Liver (tissue), 9 donors: Measurements from ENCODE around the gene ZDHHC14. TPM values are rescaled to one million over a fixed set of nuclear protein-coding genes. Genes with fewer than 3 reads are reported as not detected.

Experiments
- DNase-seq: peaks from one replicate; pipeline ENCODE4 v3.0.0-alpha.2; 2017; ENCODE audit warnings: low spot score
- H3K27ac ChIP-seq, 2 donors: one replicate each; pipeline ENCODE4 v1.7.0; 2013; ENCODE audit warnings: inconsistent platforms in 2 of 2, low read length in 2 of 2, control low read depth in 1 of 2, low read depth in 1 of 2, mild to moderate bottlenecking in 1 of 2
- H3K27me3 ChIP-seq, 4 donors: one replicate each; pipeline versions ENCODE4 v1.6.1 to v1.7.0; 2013; ENCODE audit warnings: low read length in 3 of 4, inconsistent platforms in 1 of 4, mild to moderate bottlenecking in 1 of 4, moderate library complexity in 1 of 4; ENCODE audit not compliant: control insufficient read depth in 4 of 4, insufficient read depth in 4 of 4
- H3K36me3 ChIP-seq, 4 donors: one replicate each; pipeline versions ENCODE4 v1.6.1 to v1.7.0; 2013; ENCODE audit warnings: low read length in 3 of 4, mild to moderate bottlenecking in 3 of 4, low read depth in 1 of 4, moderate library complexity in 1 of 4; ENCODE audit not compliant: control insufficient read depth in 4 of 4, insufficient read depth in 3 of 4
- H3K4me1 ChIP-seq, 4 donors: one replicate each; pipeline versions ENCODE4 v1.6.1 to v1.7.0; 2013; ENCODE audit warnings: low read length in 3 of 4, mild to moderate bottlenecking in 3 of 4, moderate library complexity in 1 of 4; ENCODE audit not compliant: control insufficient read depth in 4 of 4, insufficient read depth in 4 of 4
- H3K4me3 ChIP-seq, 3 donors: one replicate each; pipeline versions ENCODE4 v1.6.1 to v1.7.0; 2013; ENCODE audit warnings: low read length in 3 of 3, control low read depth in 1 of 3, low read depth in 1 of 3, mild to moderate bottlenecking in 1 of 3
- H3K9ac ChIP-seq, 2 donors: one replicate each; pipeline ENCODE4 v1.7.0; 2013; ENCODE audit warnings: low read length in 2 of 2, mild to moderate bottlenecking in 2 of 2, moderate library complexity in 2 of 2, control low read depth in 1 of 2, low read depth in 1 of 2
- H3K9me3 ChIP-seq, 4 donors: one replicate each; pipeline versions ENCODE4 v1.6.1 to v1.7.0; 2013; ENCODE audit warnings: low read length in 3 of 4; ENCODE audit not compliant: control insufficient read depth in 4 of 4
- ATF3 ChIP-seq: IDR thresholded peaks from 2 replicates; pipeline ENCODE4 v1.6.1; 2016; ENCODE audit warnings: antibody characterized with exemption
- CTCF ChIP-seq: fragments of 150-350 bp; IDR thresholded peaks from 2 replicates; pipeline ENCODE4 v1.5.1; 2017; ENCODE audit warnings: improper control_type of control experiment, low read depth, low read length; ENCODE audit not compliant: missing input control
- EGR1 ChIP-seq, 2 donors: IDR thresholded peaks; 2 replicates each; pipeline ENCODE4 v1.6.1; 2016 to 2018; ENCODE audit warnings: antibody characterized with exemption in 2 of 2, low read depth in 2 of 2
- FOXA1 ChIP-seq: IDR thresholded peaks from 2 replicates; pipeline ENCODE4 v1.6.1; 2016; ENCODE audit warnings: antibody characterized with exemption
- GABPA ChIP-seq, 2 donors: IDR thresholded peaks in 1 of 2; conservative IDR thresholded peaks in 1 of 2; 2 replicates each; pipeline ENCODE4 v1.6.1; 2016; ENCODE audit warnings: antibody characterized with exemption in 2 of 2, mild to moderate bottlenecking in 1 of 2, moderate library complexity in 1 of 2
- HNF4A ChIP-seq, 2 donors: conservative IDR thresholded peaks; 2 replicates each; pipeline ENCODE4 v1.6.1; 2016; ENCODE audit warnings: antibody characterized with exemption in 2 of 2, mild to moderate bottlenecking in 2 of 2
- HNF4G ChIP-seq: IDR thresholded peaks from 2 replicates; pipeline ENCODE4 v1.6.1; 2016; ENCODE audit warnings: antibody characterized with exemption
- JUND ChIP-seq, 2 donors: IDR thresholded peaks; 2 replicates each; pipeline ENCODE4 v1.6.1; 2016; ENCODE audit warnings: antibody characterized with exemption in 2 of 2
- MAX ChIP-seq: IDR thresholded peaks from 2 replicates; pipeline ENCODE4 v1.6.1; 2016; ENCODE audit warnings: antibody characterized with exemption
- NR2F2 ChIP-seq: IDR thresholded peaks from 2 replicates; pipeline ENCODE4 v1.6.1; 2016; ENCODE audit warnings: antibody characterized with exemption
- RXRA ChIP-seq, 2 donors: IDR thresholded peaks; 2 replicates each; pipeline ENCODE4 v1.6.1; 2017 to 2018; ENCODE audit warnings: antibody characterized with exemption in 2 of 2, mild to moderate bottlenecking in 1 of 2
- SP1 ChIP-seq: IDR thresholded peaks from 2 replicates; pipeline ENCODE4 v1.6.1; 2018; ENCODE audit warnings: antibody characterized with exemption, mild to moderate bottlenecking
- TAF1 ChIP-seq: conservative IDR thresholded peaks from 2 replicates; pipeline ENCODE4 v1.6.1; 2016; ENCODE audit warnings: antibody characterized with exemption, mild to moderate bottlenecking
- ZBTB33 ChIP-seq: IDR thresholded peaks from 2 replicates; pipeline ENCODE4 v1.6.1; 2016; ENCODE audit warnings: antibody characterized with exemption
- WGBS: extraction: QIAGEN DNeasy Blood & Tissue Kit; methylation state at CpG from one replicate; pipeline ENCODE4 v1.1.7; 2013; 5-methylcytosine and 5-hydroxymethylcytosine counted together
- polyA plus RNA-seq, 2 donors: library from polyadenylated mRNA; stranded (reverse) in 1 of 2; unstranded in 1 of 2; fragments of 200-250 nt in 1 of 2; fragments of >200 nt in 1 of 2; fragmentation: Nextera tagmentation in 1 of 2; extraction: Ambion mirVana in 1 of 2; gene quantifications; one replicate each; pipeline versions ENCODE4 v1.2.1 to v1.2.3, GENCODE V29; 2013 to 2015
- total RNA-seq, 2 donors: library from RNA; depleted of rRNA; stranded (reverse); fragments of >200 nt; gene quantifications; one replicate each; pipeline ENCODE4 v1.2.3, GENCODE V29; 2014
- donor health status: healthy.
- donor health status: healthy.
- donor health status: healthy.
- donor health status: healthy.
- donor health status: healthy.

ZDHHC14 gene
- total and polyA plus RNA-seq, 4 donors = 4.4 to 11.7 (median 8.4) TPM

- Histone ChIP-seq H3K9ac (no peak overlapping the region), H3K27me3 (no peaks in the 10 kb centered on the region), H3K27ac (no peak overlapping the region), H3K9me3 (no peaks in the 10 kb centered on the region), H3K36me3 (peaks cover 0 to 2% (median 0%) of the 10 kb centered on the region in 4 donors), H3K4me1 (peaks cover 0 to 27% (median 17%) of the 10 kb centered on the region in 4 donors), H3K4me3 (no peak overlapping the region)
- 90% methylated on average over 15 of the region's 15 CpGs for WGBS
- DNase-seq = no peak
- TF ChIP-seq TAF1 (no peak), JUND (IDR thresholded peaks at IDR 0.05) (no peak), ATF3 (no peak)
These were observed 181.2 kb downstream of the ZDHHC14 start for GRCh38 chr6:157561929-157562810.

- DNase-seq = no peak
- Histone ChIP-seq H3K9ac (no peak overlapping the region), H3K27ac (no peak overlapping the region), H3K27me3 (no peaks in the 10 kb centered on the region), H3K36me3 (peaks cover 0 to 2% (median 0%) of the 10 kb centered on the region in 4 donors), H3K4me1 (peaks cover 0 to 19% (median 11%) of the 10 kb centered on the region in 4 donors), H3K4me3 (no peak overlapping the region), H3K9me3 (no peaks in the 10 kb centered on the region)
- no peak for TF ChIP-seq HNF4G
- no peak for TF ChIP-seq RXRA (IDR thresholded peaks at IDR 0.05)
- TF ChIP-seq EGR1 (IDR thresholded peaks at IDR 0.05; ENCODE audit: low read depth in 2 of 2) = no peak
- TF ChIP-seq SP1 = no peak
- TF ChIP-seq MAX = no peak
- no peak for TF ChIP-seq NR2F2
- no peak for TF ChIP-seq FOXA1
- no peak for TF ChIP-seq CTCF
- TF ChIP-seq ATF3 = no peak
- no peak for TF ChIP-seq GABPA (IDR thresholded peaks at IDR 0.05 in 1 of 2, conservative IDR thresholded peaks at IDR 0.05 in 1 of 2)
- TF ChIP-seq HNF4A (conservative IDR thresholded peaks at IDR 0.05) = no peak
- TF ChIP-seq ZBTB33 = no peak
- 87% methylated on average over 11 of the region's 11 CpGs for WGBS
These were observed 182.0 kb downstream of the ZDHHC14 start for GRCh38 chr6:157562997-157563396.
